Tibial nerve (tissue), 4 donors: ENCODE results near the gene KLHL14. TPM values are rescaled to one million over a fixed set of nuclear protein-coding genes. Genes with fewer than 3 reads are reported as not detected.
A peak's percentile ranks its signal among the peaks of the same experiment; 100 is the strongest.

Experiments
- DNase-seq, 2 donors: peaks; one replicate each; pipeline ENCODE4 v3.0.0-alpha.2; 2019; ENCODE audit warnings: low spot score in 2 of 2
- H3K27ac ChIP-seq, 4 donors: fragments of 200-600 bp; sonication (generic) in 3 of 4; one replicate each; pipeline ENCODE4 v1.5.1; 2017 to 2019; ENCODE audit warnings: mild to moderate bottlenecking in 1 of 4
- H3K27me3 ChIP-seq, 2 donors: fragments of 200-600 bp; sonication (generic) in 1 of 2; one replicate each; pipeline versions ENCODE4 v1.5.1 to v1.6.0; 2017 to 2019
- H3K36me3 ChIP-seq, 3 donors: fragments of 200-600 bp; sonication (generic); one replicate each; pipeline ENCODE4 v1.5.1; 2018 to 2019
- H3K4me1 ChIP-seq, 4 donors: fragments of 200-600 bp; sonication (generic) in 3 of 4; one replicate each; pipeline ENCODE4 v1.5.1; 2017 to 2019
- H3K4me3 ChIP-seq, 4 donors: fragments of 200-600 bp; sonication (generic) in 3 of 4; one replicate each; pipeline ENCODE4 v1.5.1; 2017 to 2019; ENCODE audit warnings: mild to moderate bottlenecking in 1 of 4, moderate library complexity in 1 of 4
- H3K9me3 ChIP-seq, 4 donors: fragments of 200-600 bp; sonication (generic) in 3 of 4; one replicate each; pipeline ENCODE4 v1.5.1; 2017 to 2019
- EP300 ChIP-seq, 2 donors: sonication (generic); formaldehyde crosslinking; IDR thresholded peaks; one replicate each; pipeline ENCODE4 v1.6.1; 2017; ENCODE audit warnings: antibody characterized with exemption in 2 of 2, mild to moderate bottlenecking in 1 of 2
- POLR2A ChIP-seq, 2 donors: fragments of 450-650 bp; IDR thresholded peaks; one replicate each; pipeline ENCODE4 v1.6.1; 2017; ENCODE audit warnings: antibody characterized with exemption in 2 of 2, mild to moderate bottlenecking in 2 of 2, moderate library complexity in 2 of 2
- WGBS, 2 donors: methylation state at CpG; one replicate each; pipeline ENCODE4 v1.1.5; 2018; 5-methylcytosine and 5-hydroxymethylcytosine counted together
- total RNA-seq, 4 donors: library from RNA; depleted of rRNA; stranded (reverse); fragments of >200 nt; gene quantifications; one replicate each; pipeline ENCODE4 v1.1.0, GENCODE V29; 2016
- TF ChIP-seq, protein P1 (sequence below), 5 experiments: fragments of 200-600 bp in 3 of 5; fragments of 450-650 bp in 2 of 5; sonication (generic) in 3 of 5; IDR thresholded peaks; one replicate each; pipeline ENCODE4 v1.5.1; 2016 to 2019; ENCODE audit warnings: antibody characterized with exemption in 5 of 5, mild to moderate bottlenecking in 3 of 5, moderate library complexity in 2 of 5

Gene KLHL14
- total RNA-seq, 4 donors from 2014 or later: 0.21 to 0.59 (median 0.37) TPM

DNA sequence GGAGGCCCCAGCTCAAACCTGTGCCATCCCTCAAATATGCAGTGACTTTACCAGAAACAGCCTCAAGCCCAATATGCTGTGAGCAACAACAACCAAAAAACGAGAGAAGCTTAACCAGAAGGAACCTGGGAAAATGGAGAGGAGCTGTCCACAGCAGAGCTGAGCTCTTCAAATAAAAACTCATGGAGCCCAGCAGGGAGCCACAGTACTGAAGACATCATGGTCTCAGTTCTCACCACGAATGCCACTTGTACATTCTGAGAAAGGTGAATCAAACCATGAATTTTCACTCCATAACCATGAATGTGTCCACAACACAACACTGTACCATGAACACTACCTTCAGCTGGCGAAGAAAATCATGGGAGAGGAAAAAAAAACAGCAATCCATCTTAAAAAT, 50.5 kb downstream of the KLHL14 start:
- no peaks in the 10 kb centered on the region for H3K36me3 ChIP-seq
- no peaks in the 10 kb centered on the region for H3K9me3 ChIP-seq
- TF ChIP-seq, protein P1, sequence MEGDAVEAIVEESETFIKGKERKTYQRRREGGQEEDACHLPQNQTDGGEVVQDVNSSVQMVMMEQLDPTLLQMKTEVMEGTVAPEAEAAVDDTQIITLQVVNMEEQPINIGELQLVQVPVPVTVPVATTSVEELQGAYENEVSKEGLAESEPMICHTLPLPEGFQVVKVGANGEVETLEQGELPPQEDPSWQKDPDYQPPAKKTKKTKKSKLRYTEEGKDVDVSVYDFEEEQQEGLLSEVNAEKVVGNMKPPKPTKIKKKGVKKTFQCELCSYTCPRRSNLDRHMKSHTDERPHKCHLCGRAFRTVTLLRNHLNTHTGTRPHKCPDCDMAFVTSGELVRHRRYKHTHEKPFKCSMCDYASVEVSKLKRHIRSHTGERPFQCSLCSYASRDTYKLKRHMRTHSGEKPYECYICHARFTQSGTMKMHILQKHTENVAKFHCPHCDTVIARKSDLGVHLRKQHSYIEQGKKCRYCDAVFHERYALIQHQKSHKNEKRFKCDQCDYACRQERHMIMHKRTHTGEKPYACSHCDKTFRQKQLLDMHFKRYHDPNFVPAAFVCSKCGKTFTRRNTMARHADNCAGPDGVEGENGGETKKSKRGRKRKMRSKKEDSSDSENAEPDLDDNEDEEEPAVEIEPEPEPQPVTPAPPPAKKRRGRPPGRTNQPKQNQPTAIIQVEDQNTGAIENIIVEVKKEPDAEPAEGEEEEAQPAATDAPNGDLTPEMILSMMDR (IDR thresholded peaks at IDR 0.05): no peak
- TF ChIP-seq POLR2A (IDR thresholded peaks at IDR 0.05) (no peak), EP300 (IDR thresholded peaks at IDR 0.05) (no peak)
- H3K27ac ChIP-seq: no peak overlapping the region
- WGBS, 2 donors: 71 to 84% methylated on average over 3 of the region's 3 CpGs
- DNase-seq: no peak
- no peaks in the 10 kb centered on the region for H3K4me1 ChIP-seq
- H3K4me3 ChIP-seq: no peak overlapping the region
- no peaks in the 10 kb centered on the region for H3K27me3 ChIP-seq

DNA sequence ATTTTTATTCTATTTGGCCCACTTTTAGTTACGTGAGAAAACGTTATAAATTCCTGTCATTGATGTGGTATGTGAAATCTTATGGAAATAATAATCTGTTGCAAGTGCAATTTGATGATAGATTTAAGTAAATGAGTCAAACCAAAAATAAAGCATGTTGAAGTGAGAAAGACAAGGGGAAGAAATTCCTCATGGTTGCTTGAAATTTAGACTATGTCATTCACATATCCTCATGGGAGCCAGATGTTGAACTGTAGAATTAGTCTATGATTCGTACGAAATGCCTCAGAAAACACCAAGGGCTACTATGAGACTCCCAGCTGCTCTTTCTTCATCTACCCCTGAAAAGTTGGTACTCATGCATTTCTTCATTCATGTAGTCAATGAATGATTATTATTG, 55.7 kb downstream of the KLHL14 start:
- H3K4me1 ChIP-seq: peaks cover 0 to 4% (median 0%) of the 10 kb centered on the region in 4 donors
- 83 to 86% methylated on average over 4 of the region's 4 CpGs for WGBS, 2 donors
- no peaks in the 10 kb centered on the region for H3K36me3 ChIP-seq
- H3K27ac ChIP-seq: no peak overlapping the region
- H3K27me3 ChIP-seq: no peaks in the 10 kb centered on the region
- no peak for DNase-seq
- TF ChIP-seq POLR2A (IDR thresholded peaks at IDR 0.05) (no peak), EP300 (IDR thresholded peaks at IDR 0.05) (no peak)
- TF ChIP-seq, protein P1 (IDR thresholded peaks at IDR 0.05): no peak
- H3K9me3 ChIP-seq: no peaks in the 10 kb centered on the region
- H3K4me3 ChIP-seq: no peak overlapping the region

DNA sequence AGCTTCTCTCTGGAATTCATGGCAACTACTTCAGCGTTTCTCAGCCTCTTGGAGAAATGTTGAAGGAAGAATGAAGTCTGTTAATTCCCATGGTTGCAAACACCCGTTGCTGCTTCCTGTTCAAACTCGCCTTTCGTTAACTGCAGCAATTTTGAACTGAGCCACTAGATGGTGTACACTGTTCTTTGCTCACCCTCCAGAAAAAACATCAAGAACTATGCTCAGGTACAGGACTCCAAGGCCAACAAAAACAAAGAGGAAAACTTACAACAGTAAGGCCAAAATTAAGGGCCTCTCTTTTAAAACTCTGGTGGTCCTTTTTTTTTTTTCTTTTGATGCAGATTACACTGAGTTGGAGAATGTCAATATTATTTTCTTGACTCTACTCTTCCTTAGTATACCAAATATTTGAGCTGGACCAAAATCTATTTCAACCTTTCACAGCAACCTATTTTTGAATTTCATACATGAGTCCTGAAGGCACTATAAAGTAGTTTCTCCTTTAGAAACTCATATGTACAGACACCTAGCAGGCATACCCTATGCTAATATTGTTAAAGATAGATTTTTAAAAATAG, 58.2 kb downstream of the KLHL14 start:
- Histone ChIP-seq H3K4me3 (no peak overlapping the region), H3K27ac (no peak overlapping the region), H3K27me3 (no peaks in the 10 kb centered on the region), H3K36me3 (no peaks in the 10 kb centered on the region), H3K4me1 (peaks cover 0 to 4% (median 0%) of the 10 kb centered on the region in 4 donors), H3K9me3 (no peaks in the 10 kb centered on the region)
- TF ChIP-seq POLR2A (IDR thresholded peaks at IDR 0.05): no peak
- TF ChIP-seq, protein P1 (IDR thresholded peaks at IDR 0.05): peak; percentile 51 to 65 (median 58)
- no peak for TF ChIP-seq EP300 (IDR thresholded peaks at IDR 0.05)
- WGBS, 2 donors: 0 to 1% methylated on average over 4 of the region's 4 CpGs
- DNase-seq: peak in 1 of 2 donors; percentile 58

DNA sequence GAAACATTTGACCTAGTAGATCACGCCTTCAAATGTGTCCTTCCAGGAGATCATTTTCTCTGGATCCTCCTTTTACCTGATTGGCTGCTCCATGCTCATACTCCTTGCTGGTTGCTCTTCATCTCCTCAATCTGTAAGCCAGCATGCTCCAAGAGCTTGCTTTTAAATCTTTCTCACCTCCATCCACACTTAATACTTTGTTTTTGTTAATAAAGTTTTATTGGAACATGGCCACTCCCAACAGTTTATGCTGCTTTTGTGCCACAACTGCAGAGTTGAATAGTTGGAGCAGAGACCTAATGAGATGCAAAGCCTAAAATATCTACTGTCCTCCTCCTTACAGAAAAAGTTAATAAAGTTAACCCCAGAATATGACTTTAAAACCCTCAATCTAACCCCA, 60.0 kb downstream of the KLHL14 start:
- H3K36me3 ChIP-seq: no peaks in the 10 kb centered on the region
- 93 to 94% methylated on average over 1 of the region's 1 CpG for WGBS, 2 donors
- H3K4me3 ChIP-seq: no peak overlapping the region
- no peak overlapping the region for H3K27ac ChIP-seq
- DNase-seq: no peak
- H3K27me3 ChIP-seq: no peaks in the 10 kb centered on the region
- peaks cover 0 to 4% (median 0%) of the 10 kb centered on the region in 4 donors for H3K4me1 ChIP-seq
- no peak for TF ChIP-seq EP300 (IDR thresholded peaks at IDR 0.05)
- TF ChIP-seq, protein P1 (IDR thresholded peaks at IDR 0.05): no peak
- H3K9me3 ChIP-seq: no peaks in the 10 kb centered on the region

DNA sequence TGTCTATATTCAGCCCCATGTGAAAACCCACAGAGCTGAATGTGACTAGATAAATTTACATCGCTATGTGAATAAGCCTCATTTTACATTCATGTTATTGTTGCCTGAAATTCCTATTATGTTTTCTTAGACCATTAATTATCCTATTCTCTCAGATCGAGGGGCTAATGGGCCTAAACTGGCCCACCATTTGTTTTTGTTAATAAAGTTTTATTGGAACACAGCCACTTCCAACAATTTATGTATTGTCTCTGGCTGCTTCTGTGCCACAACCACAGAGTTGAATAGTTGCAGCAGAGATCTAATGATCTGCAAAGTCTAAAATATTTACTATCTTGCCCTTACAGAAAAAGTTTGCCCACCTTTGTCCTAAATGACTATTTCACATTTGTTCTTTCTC, 61.0 kb downstream of the KLHL14 start:
- DNase-seq: no peak
- WGBS, 2 donors: 79 to 81% methylated on average over 2 of the region's 2 CpGs
- Histone ChIP-seq H3K9me3 (no peaks in the 10 kb centered on the region), H3K4me3 (no peak overlapping the region), H3K27ac (no peak overlapping the region), H3K27me3 (no peaks in the 10 kb centered on the region), H3K36me3 (no peaks in the 10 kb centered on the region), H3K4me1 (peaks cover 0 to 4% (median 0%) of the 10 kb centered on the region in 4 donors)
- TF ChIP-seq, protein P1 (IDR thresholded peaks at IDR 0.05): no peak
- TF ChIP-seq EP300 (IDR thresholded peaks at IDR 0.05): no peak
- TF ChIP-seq POLR2A (IDR thresholded peaks at IDR 0.05): no peak
